ENCODE measurements around the gene NEK2. TPM values are rescaled to one million over a fixed set of nuclear protein-coding genes. Genes with fewer than 3 reads are reported as not detected.

Gene NEK2
- total and polyA plus RNA-seq, 2 of the 13 experiments (the other 11 are each of a cell fraction or from before 2014, with no cell fraction given): 10.9 to 40.8 TPM

GRCh38 chr1:211724687-211725196, 49.3 kb upstream of the NEK2 start (continued):
- peak in 1 of 2 experiments; percentile 34; a peak in 1 of 4 replicates for TF ChIP-seq NR2F1 (CRISPR knock-in tag; IDR thresholded peaks at IDR 0.05)
- TF ChIP-seq ZNF510 (CRISPR knock-in tag; IDR thresholded peaks at IDR 0.05; ENCODE audit: low read depth): no peak
- no peak for TF ChIP-seq HHEX (CRISPR knock-in tag; IDR thresholded peaks at IDR 0.05)
- no peak for TF ChIP-seq KLF16 (CRISPR knock-in tag; IDR thresholded peaks at IDR 0.05)
- no peak for TF ChIP-seq YEATS2 (CRISPR knock-in tag; IDR thresholded peaks at IDR 0.05; ENCODE audit: borderline replicate concordance)
- no peak for TF ChIP-seq ZNF3 (CRISPR knock-in tag; IDR thresholded peaks at IDR 0.05)
- TF ChIP-seq NR2F6 (IDR thresholded peaks at IDR 0.05): no peak
- 0 out of 2 replicates have a peak, but pooled peaks have one; percentile 22 for TF ChIP-seq NR2F6 (CRISPR knock-in tag; IDR thresholded peaks at IDR 0.05)
- no peak for TF ChIP-seq ZNF430 (CRISPR knock-in tag; IDR thresholded peaks at IDR 0.05)
- no peak for TF ChIP-seq SMARCC2 (IDR thresholded peaks at IDR 0.05)
- TF ChIP-seq GABPA (IDR thresholded peaks at IDR 0.05; ENCODE audit: low read depth, low read length): no peak; the same call in 1 of the 2 replicates
- peak; percentile 84 for TF ChIP-seq GABPA (CRISPR knock-in tag; IDR thresholded peaks at IDR 0.05; ENCODE audit: low read depth)
- TF ChIP-seq KIAA2018 (CRISPR knock-in tag; IDR thresholded peaks at IDR 0.05; ENCODE audit: borderline replicate concordance): no peak
- TF ChIP-seq ZHX1 (CRISPR knock-in tag; IDR thresholded peaks at IDR 0.05; ENCODE audit: low read depth): no peak
- no peak for TF ChIP-seq MTA3 (CRISPR knock-in tag; IDR thresholded peaks at IDR 0.05)
- peak; percentile 27; the same call in 1 of the 2 replicates for TF ChIP-seq ZMYM2 (CRISPR knock-in tag; IDR thresholded peaks at IDR 0.05)
- no peak for TF ChIP-seq ZFYVE20 (CRISPR knock-in tag; IDR thresholded peaks at IDR 0.05; ENCODE audit: borderline replicate concordance, low read depth)
- TF ChIP-seq UBTF (CRISPR knock-in tag; IDR thresholded peaks at IDR 0.05): no peak

Data from HepG2 (cell line).